ENCODE results near the gene KLHL7.

GRCh38 chr7:23214938-23215337 lies 109.4 kb downstream of the KLHL7 start:
- TF ChIP-seq NFRKB (IDR thresholded peaks at IDR 0.05): no peak
- no peak for TF ChIP-seq FOXM1 (IDR thresholded peaks at IDR 0.05; ENCODE audit: borderline replicate concordance)
- TF ChIP-seq LEF1 (IDR thresholded peaks at IDR 0.05; ENCODE audit: borderline replicate concordance): no peak
- TF ChIP-seq TARDBP (IDR thresholded peaks at IDR 0.05): no peak
- no peak for TF ChIP-seq BHLHE40 (IDR thresholded peaks at IDR 0.05; ENCODE audit: borderline replicate concordance)
